GM23338 (cell line): ENCODE results near the gene BAK1. TPM values are rescaled to one million over a fixed set of nuclear protein-coding genes. Genes with fewer than 3 reads are reported as not detected.
A peak's percentile ranks its signal among the peaks of the same experiment; 100 is the strongest.

Experiments
- ATAC-seq: fragments of 200-7000 bp; cut with Tn5 transposase; 3 replicates; pipeline ENCODE4 v1.9.1; 2020
- DNase-seq: peaks from one replicate; pipeline ENCODE4 v3.0.0-alpha.2; 2015; ENCODE audit warnings: low spot score
- H2AFZ ChIP-seq: fragments of 200-600 bp; sonication (generic); 2 replicates; pipeline ENCODE4 v1.8.0; 2016; ENCODE audit warnings: antibody characterized with exemption, mild to moderate bottlenecking, moderate library complexity
- H3F3A ChIP-seq: fragments of 200-600 bp; sonication (generic); replicated peaks from 2 replicates; pipeline ENCODE4 v1.8.0; 2017; ENCODE audit warnings: antibody characterized with exemption, mixed run types, low read depth
- H3K27ac ChIP-seq: fragments of 200-600 bp; sonication (generic); 2 replicates; pipeline ENCODE4 v1.6.1; 2016; ENCODE audit warnings: low read depth
- H3K27me3 ChIP-seq: fragments of 200-600 bp; sonication (generic); 2 replicates; pipeline ENCODE4 v1.8.0; 2016; ENCODE audit warnings: mild to moderate bottlenecking, mixed run types, moderate library complexity; ENCODE audit not compliant: insufficient read depth
- H3K36me3 ChIP-seq: fragments of 200-600 bp; sonication (generic); 2 replicates; pipeline ENCODE4 v1.8.0; 2016; ENCODE audit warnings: mild to moderate bottlenecking; ENCODE audit not compliant: insufficient read depth
- H3K4me1 ChIP-seq: fragments of 200-600 bp; sonication (generic); 2 replicates; pipeline ENCODE4 v1.8.0; 2016; ENCODE audit warnings: mild to moderate bottlenecking, moderate library complexity; ENCODE audit not compliant: insufficient read depth
- H3K4me2 ChIP-seq: fragments of 200-600 bp; sonication (generic); 2 replicates; pipeline ENCODE4 v1.7.1; 2017; ENCODE audit warnings: mixed run types
- H3K4me3 ChIP-seq: fragments of 200-600 bp; sonication (generic); 2 replicates; pipeline ENCODE4 v1.6.1; 2016; ENCODE audit warnings: mixed run types
- H3K79me2 ChIP-seq: fragments of 200-600 bp; sonication (generic); replicated peaks from 2 replicates; pipeline ENCODE4 v1.8.0; 2017; ENCODE audit warnings: mild to moderate bottlenecking; ENCODE audit not compliant: insufficient read depth
- H3K9me2 ChIP-seq: fragments of 200-600 bp; sonication (generic); 2 replicates; pipeline ENCODE4 v1.8.0; 2017; ENCODE audit not compliant: insufficient read depth
- H4K20me1 ChIP-seq: fragments of 200-600 bp; sonication (generic); replicated peaks from 2 replicates; pipeline ENCODE4 v1.8.0; 2017; ENCODE audit warnings: mild to moderate bottlenecking; ENCODE audit not compliant: insufficient read depth
- H3K27ac Mint-ChIP-seq: 2 replicates; pipeline ENCODE4 v1.8.0; 2020; ENCODE audit warnings: inconsistent platforms, mild to moderate bottlenecking, moderate library complexity, mixed read lengths
- H3K27me3 Mint-ChIP-seq: 3 replicates; pipeline ENCODE4 v1.8.0; 2022; ENCODE audit warnings: low read depth, mild to moderate bottlenecking, moderate library complexity, mixed read lengths, inconsistent platforms; ENCODE audit not compliant: insufficient read depth, poor library complexity
- H3K36me3 Mint-ChIP-seq: 3 replicates; pipeline ENCODE4 v1.8.0; 2021; ENCODE audit warnings: low read depth, mild to moderate bottlenecking, inconsistent platforms, moderate library complexity, mixed read lengths
- H3K4me1 Mint-ChIP-seq: 3 replicates; pipeline ENCODE4 v1.8.0; 2020; ENCODE audit warnings: mild to moderate bottlenecking, inconsistent platforms, mixed read lengths
- H3K4me3 Mint-ChIP-seq: 3 replicates; pipeline ENCODE4 v1.8.0; 2021; ENCODE audit warnings: moderate library complexity, mild to moderate bottlenecking, inconsistent platforms, mixed read lengths
- H3K9me3 Mint-ChIP-seq: 3 replicates; pipeline ENCODE4 v1.8.0; 2020; ENCODE audit warnings: moderate library complexity, mild to moderate bottlenecking, inconsistent platforms, mixed read lengths
- CREB1 ChIP-seq: fragments of 250-450 bp; sonication (Bioruptor Pico); IDR thresholded peaks from 2 replicates; pipeline ENCODE4 v1.5.0; 2020; ENCODE audit warnings: low read depth, mild to moderate bottlenecking, moderate library complexity
- EZH2 ChIP-seq: fragments of 200-600 bp; sonication (generic); IDR thresholded peaks from one replicate; pipeline ENCODE4 v1.8.0; 2017; ENCODE audit warnings: antibody characterized with exemption, mild to moderate bottlenecking, low read depth; ENCODE audit not compliant: unreplicated experiment
- EZH2phosphoT487 ChIP-seq: fragments of 200-600 bp; sonication (generic); IDR thresholded peaks from one replicate; pipeline ENCODE4 v1.8.1; 2018; ENCODE audit warnings: antibody characterized with exemption; ENCODE audit not compliant: unreplicated experiment
- POLR2AphosphoS5 ChIP-seq: IDR thresholded peaks from 2 replicates; pipeline ENCODE4 v1.6.1; 2016; ENCODE audit warnings: antibody characterized with exemption, low read depth
- STAT1 ChIP-seq: IDR thresholded peaks from one replicate; pipeline ENCODE4 v1.6.1; 2016; ENCODE audit warnings: antibody characterized with exemption; ENCODE audit not compliant: unreplicated experiment
- ZNF114 ChIP-seq: fragments of 250-450 bp; sonication (Bioruptor Pico); IDR thresholded peaks from 2 replicates; pipeline ENCODE4 v1.5.0; 2020; ENCODE audit warnings: mild to moderate bottlenecking, moderate library complexity
- polyA plus RNA-seq: library from polyadenylated mRNA; unstranded; fragments of >200 nt; fragmentation: Nextera tagmentation; extraction: Ambion mirVana; gene quantifications from 2 replicates; pipeline ENCODE4 v1.2.1, GENCODE V29; 2016
- total RNA-seq: library from RNA; depleted of rRNA; stranded (reverse); fragments of >200 nt; shearing (Covaris generic); gene quantifications from 2 replicates; pipeline ENCODE4 v1.2.3, GENCODE V29; 2014
- TF ChIP-seq, protein P1 (sequence below): fragments of 250-450 bp; sonication (Bioruptor Pico); IDR thresholded peaks from 2 replicates; pipeline ENCODE4 v1.5.0; 2020; ENCODE audit warnings: mild to moderate bottlenecking, moderate library complexity
- TF ChIP-seq, protein P2 (sequence below): IDR thresholded peaks from 2 replicates; pipeline ENCODE4 v1.6.1; 2016; ENCODE audit warnings: antibody characterized with exemption
- TF ChIP-seq, protein P3 (sequence below), 2 experiments: fragments of 200-600 bp in 1 of 2; sonication (generic) in 1 of 2; conservative IDR thresholded peaks; 2 replicates each; pipeline versions ENCODE4 v1.5.1 to v1.6.1; 2016 to 2017; ENCODE audit warnings: antibody characterized with exemption in 2 of 2, low read depth in 2 of 2, mild to moderate bottlenecking in 2 of 2, moderate library complexity in 1 of 2

The BAK1 gene
- total and polyA plus RNA-seq, 2 experiments from 2014 or later: 22.2 to 45.0 TPM

DNA sequence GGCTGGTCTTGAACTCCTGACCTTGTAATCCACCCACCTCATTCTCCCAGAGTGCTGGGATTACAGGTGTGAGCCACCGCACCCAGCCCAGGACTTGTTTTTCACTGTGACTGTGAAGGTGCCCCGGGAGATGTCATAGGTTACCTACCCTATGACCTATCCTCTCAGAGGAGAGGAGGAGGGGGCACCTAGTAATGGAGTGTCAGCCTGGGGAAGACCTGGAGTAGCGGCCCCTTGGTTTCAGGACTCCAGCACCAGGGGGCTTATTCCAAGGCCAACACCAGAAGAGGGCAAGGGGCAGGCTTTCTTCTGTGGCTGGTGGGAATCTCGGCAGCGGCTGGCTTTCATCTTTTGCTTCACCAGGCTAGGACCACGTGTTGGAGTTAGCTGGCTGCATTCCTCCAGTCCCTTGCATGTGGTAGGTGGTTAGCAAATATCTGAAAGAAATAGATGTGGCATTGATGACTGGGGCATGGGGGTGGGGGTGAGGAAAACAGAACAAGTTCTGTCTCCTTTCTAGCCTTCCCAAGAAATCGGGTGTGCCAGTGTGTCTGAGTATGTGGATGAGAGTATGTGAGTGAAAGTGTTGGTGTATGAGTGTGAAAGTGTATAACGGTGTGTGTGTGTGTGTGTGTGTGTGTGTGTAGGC, 33.2 kb upstream of the BAK1 start:
- H3K27me3 Mint-ChIP-seq: peaks cover 13% of the 10 kb centered on the region

DNA sequence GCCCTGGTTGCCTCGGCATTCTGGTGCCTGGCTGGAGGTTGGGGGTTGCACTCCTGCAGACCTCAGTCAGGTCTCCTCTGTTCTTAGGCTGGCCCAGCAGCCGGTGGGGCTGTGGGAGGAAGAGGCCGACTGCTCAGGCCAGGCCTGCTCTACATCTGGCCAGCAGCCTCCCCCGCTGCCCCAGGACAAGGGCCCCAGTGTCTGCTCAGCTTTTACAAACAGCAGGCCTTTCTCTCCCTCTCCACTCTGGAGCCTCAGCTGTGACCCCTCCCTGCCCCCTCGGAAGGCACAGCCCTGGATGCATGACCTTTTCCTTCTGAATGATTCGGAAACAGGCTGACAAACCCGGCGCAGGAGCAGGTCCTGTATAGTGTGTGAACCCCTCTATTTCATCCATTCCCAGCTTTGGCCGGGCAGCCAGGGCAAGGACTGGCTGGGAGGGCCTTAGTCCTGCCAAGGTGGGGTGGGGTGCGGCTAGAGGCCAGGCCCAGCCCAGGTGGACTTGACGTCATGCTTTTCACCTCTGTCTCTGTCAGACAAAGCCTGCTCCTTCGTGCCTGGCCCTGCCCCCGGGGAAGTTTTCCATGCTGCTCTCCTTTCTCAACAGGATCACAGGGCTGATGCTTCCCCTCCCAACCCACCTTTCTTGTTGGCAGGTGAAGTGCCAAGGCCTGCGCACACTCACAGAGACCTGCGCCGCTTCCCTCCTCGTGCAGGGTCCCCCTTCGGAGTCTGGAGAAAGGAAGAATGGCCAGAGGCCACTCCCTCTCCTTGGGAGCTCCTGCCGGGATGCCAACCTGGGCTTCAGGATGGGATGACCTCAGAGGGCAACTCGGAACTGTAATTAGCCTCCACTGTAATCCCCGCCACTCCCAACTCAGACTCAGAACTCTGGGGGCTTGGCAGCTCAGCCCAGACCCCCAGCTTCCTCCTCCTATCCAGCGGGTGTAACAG, 31.0 kb upstream of the BAK1 start:
- peak overlapping the region; percentile 8; the same call in 1 of the 3 replicates for H3K4me3 Mint-ChIP-seq
- Histone ChIP-seq H3K79me2 (no peaks in the 10 kb centered on the region), H3F3A (no peaks in the 10 kb centered on the region), H2AFZ (peak overlapping the region; percentile 95), H4K20me1 (no peaks in the 10 kb centered on the region), H3K4me1 (peaks cover 29% of the 10 kb centered on the region), H3K27ac (no peak overlapping the region), H3K27me3 (no peaks in the 10 kb centered on the region), H3K4me3 (no peak overlapping the region), H3K9me2 (no peaks in the 10 kb centered on the region), H3K4me2 (peak overlapping the region; percentile 32; the same call in 1 of the 2 replicates), H3K36me3 (no peaks in the 10 kb centered on the region)
- DNase-seq (peak; percentile 49), ATAC-seq (peak; percentile 35)
- H3K4me1 Mint-ChIP-seq: peaks cover 43% of the 10 kb centered on the region
- H3K36me3 Mint-ChIP-seq: no peaks in the 10 kb centered on the region
- H3K9me3 Mint-ChIP-seq: no peaks in the 10 kb centered on the region; the same call in 2 of the 3 replicates
- H3K27ac Mint-ChIP-seq: no peak overlapping the region; the same call in 1 of the 2 replicates
- peaks cover 18% of the 10 kb centered on the region for H3K27me3 Mint-ChIP-seq
- TF ChIP-seq, protein P1, sequence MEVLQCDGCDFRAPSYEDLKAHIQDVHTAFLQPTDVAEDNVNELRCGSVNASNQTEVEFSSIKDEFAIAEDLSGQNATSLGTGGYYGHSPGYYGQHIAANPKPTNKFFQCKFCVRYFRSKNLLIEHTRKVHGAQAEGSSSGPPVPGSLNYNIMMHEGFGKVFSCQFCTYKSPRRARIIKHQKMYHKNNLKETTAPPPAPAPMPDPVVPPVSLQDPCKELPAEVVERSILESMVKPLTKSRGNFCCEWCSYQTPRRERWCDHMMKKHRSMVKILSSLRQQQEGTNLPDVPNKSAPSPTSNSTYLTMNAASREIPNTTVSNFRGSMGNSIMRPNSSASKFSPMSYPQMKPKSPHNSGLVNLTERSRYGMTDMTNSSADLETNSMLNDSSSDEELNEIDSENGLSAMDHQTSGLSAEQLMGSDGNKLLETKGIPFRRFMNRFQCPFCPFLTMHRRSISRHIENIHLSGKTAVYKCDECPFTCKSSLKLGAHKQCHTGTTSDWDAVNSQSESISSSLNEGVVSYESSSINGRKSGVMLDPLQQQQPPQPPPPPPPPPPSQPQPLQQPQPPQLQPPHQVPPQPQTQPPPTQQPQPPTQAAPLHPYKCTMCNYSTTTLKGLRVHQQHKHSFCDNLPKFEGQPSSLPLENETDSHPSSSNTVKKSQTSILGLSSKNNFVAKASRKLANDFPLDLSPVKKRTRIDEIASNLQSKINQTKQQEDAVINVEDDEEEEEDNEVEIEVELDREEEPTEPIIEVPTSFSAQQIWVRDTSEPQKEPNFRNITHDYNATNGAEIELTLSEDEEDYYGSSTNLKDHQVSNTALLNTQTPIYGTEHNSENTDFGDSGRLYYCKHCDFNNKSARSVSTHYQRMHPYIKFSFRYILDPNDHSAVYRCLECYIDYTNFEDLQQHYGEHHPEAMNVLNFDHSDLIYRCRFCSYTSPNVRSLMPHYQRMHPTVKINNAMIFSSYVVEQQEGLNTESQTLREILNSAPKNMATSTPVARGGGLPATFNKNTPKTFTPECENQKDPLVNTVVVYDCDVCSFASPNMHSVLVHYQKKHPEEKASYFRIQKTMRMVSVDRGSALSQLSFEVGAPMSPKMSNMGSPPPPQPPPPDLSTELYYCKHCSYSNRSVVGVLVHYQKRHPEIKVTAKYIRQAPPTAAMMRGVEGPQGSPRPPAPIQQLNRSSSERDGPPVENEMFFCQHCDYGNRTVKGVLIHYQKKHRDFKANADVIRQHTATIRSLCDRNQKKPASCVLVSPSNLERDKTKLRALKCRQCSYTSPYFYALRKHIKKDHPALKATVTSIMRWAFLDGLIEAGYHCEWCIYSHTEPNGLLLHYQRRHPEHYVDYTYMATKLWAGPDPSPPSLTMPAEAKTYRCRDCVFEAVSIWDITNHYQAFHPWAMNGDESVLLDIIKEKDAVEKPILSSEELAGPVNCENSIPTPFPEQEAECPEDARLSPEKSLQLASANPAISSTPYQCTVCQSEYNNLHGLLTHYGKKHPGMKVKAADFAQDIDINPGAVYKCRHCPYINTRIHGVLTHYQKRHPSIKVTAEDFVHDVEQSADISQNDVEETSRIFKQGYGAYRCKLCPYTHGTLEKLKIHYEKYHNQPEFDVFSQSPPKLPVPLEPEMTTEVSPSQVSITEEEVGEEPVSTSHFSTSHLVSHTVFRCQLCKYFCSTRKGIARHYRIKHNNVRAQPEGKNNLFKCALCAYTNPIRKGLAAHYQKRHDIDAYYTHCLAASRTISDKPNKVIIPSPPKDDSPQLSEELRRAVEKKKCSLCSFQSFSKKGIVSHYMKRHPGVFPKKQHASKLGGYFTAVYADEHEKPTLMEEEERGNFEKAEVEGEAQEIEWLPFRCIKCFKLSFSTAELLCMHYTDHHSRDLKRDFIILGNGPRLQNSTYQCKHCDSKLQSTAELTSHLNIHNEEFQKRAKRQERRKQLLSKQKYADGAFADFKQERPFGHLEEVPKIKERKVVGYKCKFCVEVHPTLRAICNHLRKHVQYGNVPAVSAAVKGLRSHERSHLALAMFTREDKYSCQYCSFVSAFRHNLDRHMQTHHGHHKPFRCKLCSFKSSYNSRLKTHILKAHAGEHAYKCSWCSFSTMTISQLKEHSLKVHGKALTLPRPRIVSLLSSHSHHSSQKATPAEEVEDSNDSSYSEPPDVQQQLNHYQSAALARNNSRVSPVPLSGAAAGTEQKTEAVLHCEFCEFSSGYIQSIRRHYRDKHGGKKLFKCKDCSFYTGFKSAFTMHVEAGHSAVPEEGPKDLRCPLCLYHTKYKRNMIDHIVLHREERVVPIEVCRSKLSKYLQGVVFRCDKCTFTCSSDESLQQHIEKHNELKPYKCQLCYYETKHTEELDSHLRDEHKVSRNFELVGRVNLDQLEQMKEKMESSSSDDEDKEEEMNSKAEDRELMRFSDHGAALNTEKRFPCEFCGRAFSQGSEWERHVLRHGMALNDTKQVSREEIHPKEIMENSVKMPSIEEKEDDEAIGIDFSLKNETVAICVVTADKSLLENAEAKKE (CRISPR knock-in tag): no peak
- TF ChIP-seq EZH2phosphoT487: no peak
- TF ChIP-seq STAT1: no peak
- TF ChIP-seq, protein P2, sequence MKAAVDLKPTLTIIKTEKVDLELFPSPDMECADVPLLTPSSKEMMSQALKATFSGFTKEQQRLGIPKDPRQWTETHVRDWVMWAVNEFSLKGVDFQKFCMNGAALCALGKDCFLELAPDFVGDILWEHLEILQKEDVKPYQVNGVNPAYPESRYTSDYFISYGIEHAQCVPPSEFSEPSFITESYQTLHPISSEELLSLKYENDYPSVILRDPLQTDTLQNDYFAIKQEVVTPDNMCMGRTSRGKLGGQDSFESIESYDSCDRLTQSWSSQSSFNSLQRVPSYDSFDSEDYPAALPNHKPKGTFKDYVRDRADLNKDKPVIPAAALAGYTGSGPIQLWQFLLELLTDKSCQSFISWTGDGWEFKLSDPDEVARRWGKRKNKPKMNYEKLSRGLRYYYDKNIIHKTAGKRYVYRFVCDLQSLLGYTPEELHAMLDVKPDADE: no peak
- no peak for TF ChIP-seq CREB1 (CRISPR knock-in tag)
- TF ChIP-seq ZNF114 (CRISPR knock-in tag): no peak
- TF ChIP-seq EZH2: no peak
- TF ChIP-seq POLR2AphosphoS5: no peak
- TF ChIP-seq, protein P3, sequence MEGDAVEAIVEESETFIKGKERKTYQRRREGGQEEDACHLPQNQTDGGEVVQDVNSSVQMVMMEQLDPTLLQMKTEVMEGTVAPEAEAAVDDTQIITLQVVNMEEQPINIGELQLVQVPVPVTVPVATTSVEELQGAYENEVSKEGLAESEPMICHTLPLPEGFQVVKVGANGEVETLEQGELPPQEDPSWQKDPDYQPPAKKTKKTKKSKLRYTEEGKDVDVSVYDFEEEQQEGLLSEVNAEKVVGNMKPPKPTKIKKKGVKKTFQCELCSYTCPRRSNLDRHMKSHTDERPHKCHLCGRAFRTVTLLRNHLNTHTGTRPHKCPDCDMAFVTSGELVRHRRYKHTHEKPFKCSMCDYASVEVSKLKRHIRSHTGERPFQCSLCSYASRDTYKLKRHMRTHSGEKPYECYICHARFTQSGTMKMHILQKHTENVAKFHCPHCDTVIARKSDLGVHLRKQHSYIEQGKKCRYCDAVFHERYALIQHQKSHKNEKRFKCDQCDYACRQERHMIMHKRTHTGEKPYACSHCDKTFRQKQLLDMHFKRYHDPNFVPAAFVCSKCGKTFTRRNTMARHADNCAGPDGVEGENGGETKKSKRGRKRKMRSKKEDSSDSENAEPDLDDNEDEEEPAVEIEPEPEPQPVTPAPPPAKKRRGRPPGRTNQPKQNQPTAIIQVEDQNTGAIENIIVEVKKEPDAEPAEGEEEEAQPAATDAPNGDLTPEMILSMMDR (conservative IDR thresholded peaks at IDR 0.05; ENCODE audit: low read depth in 2 of 2): no peak

More for the DNA sequence above, 33.2 kb upstream of the BAK1 start:
- Histone ChIP-seq H3K27ac (no peak overlapping the region), H3K4me3 (no peak overlapping the region), H3K4me2 (no peak overlapping the region), H3K79me2 (no peaks in the 10 kb centered on the region), H4K20me1 (no peaks in the 10 kb centered on the region), H3K9me2 (no peaks in the 10 kb centered on the region), H2AFZ (peak overlapping the region; percentile 28; the same call in 1 of the 2 replicates), H3K4me1 (peaks cover 25% of the 10 kb centered on the region), H3K36me3 (no peaks in the 10 kb centered on the region), H3F3A (no peaks in the 10 kb centered on the region), H3K27me3 (0 out of 2 replicates have a peak, but pooled peaks cover 4% of the 10 kb centered on the region)
- no peaks in the 10 kb centered on the region for H3K36me3 Mint-ChIP-seq
- no peak overlapping the region for H3K27ac Mint-ChIP-seq
- peaks cover 30% of the 10 kb centered on the region for H3K4me1 Mint-ChIP-seq
- no peaks in the 10 kb centered on the region for H3K9me3 Mint-ChIP-seq
- no peak overlapping the region; the same call in 2 of the 3 replicates for H3K4me3 Mint-ChIP-seq
- no peak for TF ChIP-seq POLR2AphosphoS5
- TF ChIP-seq ZNF114 (CRISPR knock-in tag): no peak
- ATAC-seq: no peak
- DNase-seq: no peak
